ENCODE measurements around the gene ZNF771. TPM values are rescaled to one million over a fixed set of nuclear protein-coding genes. Genes with fewer than 3 reads are reported as not detected.
A peak's percentile ranks its signal among the peaks of the same experiment; 100 is the strongest.

ZNF771 gene
- total RNA-seq, 1 experiment from 2014 or later, result 11.0 TPM

- H3K4me1 ChIP-seq (ENCODE audit: control insufficient read depth in 1 of 2, insufficient read depth in 2 of 2, low read length in 2 of 2), result peaks cover 18 to 30% of the 10 kb centered on the region in 2 experiments
- no peaks in the 10 kb centered on the region for H3K27me3 ChIP-seq (ENCODE audit: insufficient read depth, low read length)
- DNase-seq (ENCODE audit: low read depth, low spot score) (no peak), ATAC-seq (no peak)
- H2AFZ ChIP-seq (ENCODE audit: low read depth, low read length, poor library complexity, severe bottlenecking), result no peak overlapping the region
- no peak for TF ChIP-seq CEBPB (IDR thresholded peaks at IDR 0.05; ENCODE audit: low read depth)
- H4K20me1 ChIP-seq (ENCODE audit: insufficient read depth), result no peaks in the 10 kb centered on the region
- intact Hi-C loops (cut with micrococcal nuclease), result loop anchor here (2.0 kb wide), 1 partner anchor 37 kb away; no protein-coding TSS in a partner anchor
- no peaks in the 10 kb centered on the region for H3K9me3 ChIP-seq (ENCODE audit: control insufficient read depth in 1 of 2, insufficient read depth in 1 of 2, low read depth in 1 of 2, low read length in 2 of 2)
- H3K4me3 ChIP-seq (replicated peaks in 1 of 2; ENCODE audit: low read depth in 1 of 2, low read length in 2 of 2), result peak overlapping the region; percentile 32 to 53
- H3K4me2 ChIP-seq (ENCODE audit: low read length), result peak overlapping the region; percentile 77
- H3K9ac ChIP-seq (ENCODE audit: low read length), result peak overlapping the region; percentile 53
- ChIA-PET RAD21 (ENCODE audit: low non-redundant PET in 1 of 2, low total read pairs in 2 of 2, uncharacterized antibody in 2 of 2, unreplicated experiment in 2 of 2) (interaction anchor here in 1 of 2 experiments (1.1 kb wide), 1 partner anchor 38 kb away, joined by 3 read pairs; no protein-coding TSS in a partner anchor), CTCF (interaction anchor here (0.9 to 2.2 kb wide), 9 partner anchors 15 to 259 kb away, joined by 3 to 17 read pairs (median 4); partner anchors contain the start of genes CD2BP2, DCTPP1 and ZNF48), POLR2A (interaction anchor here (0.8 to 1.9 kb wide), 8 partner anchors 15 to 263 kb away, joined by 3 to 15 read pairs (median 6); partner anchors contain the start of genes CD2BP2, ZNF48 and ZNF771)
- BruUV-seq (replicated peaks), result TSS peak; percentile 70
- no peaks in the 10 kb centered on the region for H3K9me2 ChIP-seq (ENCODE audit: insufficient read depth)
- H3K79me2 ChIP-seq (ENCODE audit: insufficient read depth, low read length), result peaks cover 36% of the 10 kb centered on the region
- H3K27ac ChIP-seq (ENCODE audit: low read depth, low read length), result peak overlapping the region; percentile 42
- peaks cover 2 to 6% of the 10 kb centered on the region in 2 experiments; a peak in 2 of 4 replicates for H3K36me3 ChIP-seq (ENCODE audit: control insufficient read depth in 1 of 2, insufficient read depth in 2 of 2, low read length in 2 of 2)
Measured at GRCh38 chr16:30371248-30371816, 36.1 kb upstream of the ZNF771 start.

DNA sequence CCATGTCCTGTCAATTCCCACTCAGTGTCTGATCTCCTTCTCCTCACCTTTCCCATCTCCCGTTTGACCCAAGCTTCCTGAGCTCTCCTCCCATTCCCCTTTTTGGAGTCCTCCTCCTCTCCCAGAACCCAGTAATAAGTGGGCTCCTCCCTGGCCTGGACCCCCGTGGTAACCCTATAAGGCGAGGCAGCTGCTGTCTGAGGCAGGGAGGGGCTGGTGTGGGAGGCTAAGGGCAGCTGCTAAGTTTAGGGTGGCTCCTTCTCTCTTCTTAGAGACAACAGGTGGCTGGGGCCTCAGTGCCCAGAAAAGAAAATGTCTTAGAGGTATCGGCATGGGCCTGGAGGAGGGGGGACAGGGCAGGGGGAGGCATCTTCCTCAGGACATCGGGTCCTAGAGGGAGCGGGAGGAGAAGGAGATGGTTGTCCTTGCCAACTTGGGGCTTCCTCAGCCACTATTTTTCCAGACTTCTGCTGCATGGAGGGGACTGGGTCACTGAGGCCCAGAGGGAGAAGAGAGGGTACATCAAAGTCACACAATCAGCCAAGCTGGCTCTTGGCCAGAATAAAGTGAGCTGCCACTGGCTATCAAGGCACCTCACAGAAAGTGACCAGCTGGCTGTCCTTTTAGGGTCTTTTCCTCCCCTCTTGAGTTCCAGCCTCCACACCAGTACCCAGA is 35.2 kb upstream of the ZNF771 start:
- H3K4me3 ChIP-seq (replicated peaks in 1 of 2; ENCODE audit: low read depth in 1 of 2, low read length in 2 of 2), result no peak overlapping the region
- no peaks in the 10 kb centered on the region for H3K9me2 ChIP-seq (ENCODE audit: insufficient read depth)
- intact Hi-C loops (cut with micrococcal nuclease), result no loop called here
- ChIA-PET RAD21 (ENCODE audit: low non-redundant PET in 1 of 2, low total read pairs in 2 of 2, uncharacterized antibody in 2 of 2, unreplicated experiment in 2 of 2) (no interaction called here), CTCF (interaction anchor here (1.2 to 2.2 kb wide), 2 partner anchors 16 to 37 kb away, joined by 4 to 17 read pairs; no protein-coding TSS in a partner anchor), POLR2A (interaction anchor here (1.4 to 1.9 kb wide), 3 partner anchors 23 to 262 kb away, joined by 4 to 7 read pairs (median 6); partner anchors contain the start of gene ZNF48)
- peak overlapping the region; percentile 77; the same call in 1 of the 2 replicates for H3K4me2 ChIP-seq (ENCODE audit: low read length)
- BruUV-seq (replicated peaks), result no TSS peak
- DNase-seq (ENCODE audit: low read depth, low spot score) (no peak), ATAC-seq (no peak)
- H3K27ac ChIP-seq (ENCODE audit: low read depth, low read length), result peak overlapping the region; percentile 1; the same call in 1 of the 2 replicates
- H3K36me3 ChIP-seq (ENCODE audit: control insufficient read depth in 1 of 2, insufficient read depth in 2 of 2, low read length in 2 of 2), result peaks cover 0 to 6% of the 10 kb centered on the region in 2 experiments; a peak in 1 of 4 replicates
- no peak overlapping the region for H2AFZ ChIP-seq (ENCODE audit: low read depth, low read length, poor library complexity, severe bottlenecking)
- H3K4me1 ChIP-seq (ENCODE audit: control insufficient read depth in 1 of 2, insufficient read depth in 2 of 2, low read length in 2 of 2), result peaks cover 24 to 38% of the 10 kb centered on the region in 2 experiments
- no peaks in the 10 kb centered on the region for H4K20me1 ChIP-seq (ENCODE audit: insufficient read depth)
- H3K27me3 ChIP-seq (ENCODE audit: insufficient read depth, low read length), result no peaks in the 10 kb centered on the region
- peaks cover 27% of the 10 kb centered on the region for H3K79me2 ChIP-seq (ENCODE audit: insufficient read depth, low read length)
- H3K9me3 ChIP-seq (ENCODE audit: control insufficient read depth in 1 of 2, insufficient read depth in 1 of 2, low read depth in 1 of 2, low read length in 2 of 2), result no peaks in the 10 kb centered on the region
- peak overlapping the region; percentile 53; the same call in 1 of the 2 replicates for H3K9ac ChIP-seq (ENCODE audit: low read length)
- no peak for TF ChIP-seq EGR1 (IDR thresholded peaks at IDR 0.05; ENCODE audit: low read depth)
- TF ChIP-seq SP1 (IDR thresholded peaks at IDR 0.05; ENCODE audit: low read depth), result no peak
- TF ChIP-seq SIN3A (IDR thresholded peaks at IDR 0.05; ENCODE audit: low read depth), result no peak
- no peak for TF ChIP-seq ZFX (IDR thresholded peaks at IDR 0.05)
- no peak for TF ChIP-seq EZH2 (IDR thresholded peaks at IDR 0.05)
- no peak for TF ChIP-seq REST (IDR thresholded peaks at IDR 0.05; ENCODE audit: low read depth)
- no peak for TF ChIP-seq CTCF (IDR thresholded peaks at IDR 0.05 in 2 of 3, conservative IDR thresholded peaks at IDR 0.05 in 1 of 3; ENCODE audit: borderline replicate concordance in 1 of 3, insufficient read depth in 1 of 3, low read depth in 2 of 3, low read length in 2 of 3)
- no peak for TF ChIP-seq ATF3 (IDR thresholded peaks at IDR 0.05)
- no peak for TF ChIP-seq TCF7L2 (IDR thresholded peaks at IDR 0.05; ENCODE audit: borderline replicate concordance, extremely low read depth, insufficient read depth, insufficient read length)
- TF ChIP-seq EZH2phosphoT487 (IDR thresholded peaks at IDR 0.05; ENCODE audit: borderline replicate concordance), result no peak
- TF ChIP-seq SRF (IDR thresholded peaks at IDR 0.05; ENCODE audit: low read depth), result no peak
